Activated CD4-positive, alpha-beta memory T cell treated with anti-CD3 and anti-CD28 coated beads for 36 hours (primary cell): Measurements from ENCODE around the gene SF3A1. TPM values are rescaled to one million over a fixed set of nuclear protein-coding genes. Genes with fewer than 3 reads are reported as not detected.
A peak's percentile ranks its signal among the peaks of the same experiment; 100 is the strongest.

Experiments
- CTCF ChIA-PET: fragments of 350-600 bp; sonication (Branson Sonifier 250); formaldehyde crosslinking; loops from one replicate; lab custom pipeline; 2021; ENCODE audit warnings: antibody characterized with exemption, inconsistent platforms; lab: Charles Lee
- POLR2A ChIA-PET: fragments of 350-600 bp; sonication (Branson Sonifier 250); formaldehyde crosslinking; loops from one replicate; lab custom pipeline; 2021; ENCODE audit warnings: antibody characterized with exemption; lab: Charles Lee
- DNase-seq: peaks from one replicate; pipeline ENCODE4 v3.0.0-alpha.2; 2020
- H3K27ac Mint-ChIP-seq: one replicate; pipeline ENCODE4 v1.8.0; 2021; ENCODE audit warnings: mixed read lengths
- H3K27me3 Mint-ChIP-seq: one replicate; pipeline ENCODE4 v1.8.0; 2021; ENCODE audit warnings: mixed read lengths
- H3K36me3 Mint-ChIP-seq: one replicate; pipeline ENCODE4 v1.8.0; 2021; ENCODE audit warnings: mixed read lengths
- H3K4me1 Mint-ChIP-seq: one replicate; pipeline ENCODE4 v1.8.0; 2021; ENCODE audit warnings: low read depth, mixed read lengths
- H3K4me3 Mint-ChIP-seq: one replicate; pipeline ENCODE4 v1.8.0; 2021; ENCODE audit warnings: mild to moderate bottlenecking, mixed read lengths
- H3K9me3 Mint-ChIP-seq: one replicate; pipeline ENCODE4 v1.8.0; 2021; ENCODE audit warnings: mixed read lengths
- intact Hi-C: fragments of 100-400 bp; cut with micrococcal nuclease; formaldehyde crosslinking; loops from one replicate; pipeline ENCODE4 v1.15.1; 2023
- total RNA-seq, 2 experiments: library from RNA; stranded (reverse); gene quantifications; one replicate each; pipeline ENCODE4 v1.2.3, GENCODE V29; 2021

The SF3A1 gene
- total RNA-seq, 2 experiments from 2014 or later: 255 to 273 TPM

- CTCF ChIA-PET: interaction anchor here (1.1 to 3.9 kb wide), 2 partner anchors 45 to 71 kb away, joined by 4 to 25 read pairs; partner anchors contain the start of gene CASTOR1
- H3K4me1 Mint-ChIP-seq: peaks cover 41% of the 10 kb centered on the region
- intact Hi-C loops: loop anchor here (1.0 kb wide), 1 partner anchor 23 kb away; no protein-coding TSS in a partner anchor
- H3K9me3 Mint-ChIP-seq: no peaks in the 10 kb centered on the region
- POLR2A ChIA-PET: interaction anchor here (1.8 kb wide), 1 partner anchor 23 kb away, joined by 8 read pairs; the partner anchor contains the start of genes CCDC157 and SF3A1
- H3K4me3 Mint-ChIP-seq: no peak overlapping the region
- DNase-seq: peak; percentile 74
- H3K27me3 Mint-ChIP-seq: no peaks in the 10 kb centered on the region
- peaks cover 71% of the 10 kb centered on the region for H3K36me3 Mint-ChIP-seq
- peak overlapping the region; percentile 83 for H3K27ac Mint-ChIP-seq
Measured at GRCh38 chr22:30333707-30334087, 23.0 kb downstream of the SF3A1 start.

GRCh38 chr22:30332994-30333706, 23.5 kb downstream of the SF3A1 start:
- Mint-ChIP-seq H3K27ac (peak overlapping the region; percentile 83), H3K9me3 (no peaks in the 10 kb centered on the region), H3K4me3 (no peak overlapping the region), H3K4me1 (peaks cover 41% of the 10 kb centered on the region), H3K36me3 (peaks cover 67% of the 10 kb centered on the region), H3K27me3 (no peaks in the 10 kb centered on the region)
- POLR2A ChIA-PET: interaction anchor here (1.8 kb wide), 1 partner anchor 23 kb away, joined by 8 read pairs; the partner anchor contains the start of genes CCDC157 and SF3A1
- CTCF ChIA-PET: interaction anchor here (1.1 to 3.9 kb wide), 2 partner anchors 45 to 70 kb away, joined by 4 to 25 read pairs; partner anchors contain the start of gene CASTOR1
- DNase-seq: no peak
- intact Hi-C loops: loop anchor here (1.0 kb wide), 1 partner anchor 23 kb away; no protein-coding TSS in a partner anchor

GRCh38 chr22:30332551-30332950, 24.1 kb downstream of the SF3A1 start:
- POLR2A ChIA-PET: interaction anchor here (1.8 kb wide), 1 partner anchor 24 kb away, joined by 8 read pairs; the partner anchor contains the start of genes CCDC157 and SF3A1
- intact Hi-C loops: no loop called here
- Mint-ChIP-seq H3K4me1 (peaks cover 46% of the 10 kb centered on the region), H3K36me3 (peaks cover 61% of the 10 kb centered on the region), H3K27me3 (no peaks in the 10 kb centered on the region), H3K9me3 (no peaks in the 10 kb centered on the region), H3K4me3 (no peak overlapping the region), H3K27ac (peak overlapping the region; percentile 83)
- no peak for DNase-seq
- CTCF ChIA-PET: interaction anchor here (1.1 to 3.9 kb wide), 2 partner anchors 44 to 69 kb away, joined by 4 to 25 read pairs; partner anchors contain the start of gene CASTOR1

GRCh38 chr22:30328466-30329049, 28.1 kb downstream of the SF3A1 start:
- Mint-ChIP-seq H3K27ac (peak overlapping the region; percentile 38), H3K4me1 (peaks cover 49% of the 10 kb centered on the region), H3K27me3 (no peaks in the 10 kb centered on the region), H3K9me3 (no peaks in the 10 kb centered on the region), H3K4me3 (no peak overlapping the region), H3K36me3 (peaks cover 26% of the 10 kb centered on the region)
- ChIA-PET CTCF (interaction anchor here (1.3 to 11.4 kb wide), 2 partner anchors 13 to 40 kb away, joined by 3 to 117 read pairs; partner anchors contain the start of gene CASTOR1), POLR2A (interaction anchor here (0.8 to 2.6 kb wide), 4 partner anchors 7 to 28 kb away, joined by 4 to 8 read pairs (median 6); partner anchors contain the start of genes CCDC157 and SF3A1)
- intact Hi-C loops: no loop called here
- no peak for DNase-seq

- Mint-ChIP-seq H3K27me3 (no peaks in the 10 kb centered on the region), H3K27ac (no peak overlapping the region), H3K9me3 (no peaks in the 10 kb centered on the region), H3K4me3 (peak overlapping the region; percentile 73), H3K36me3 (peaks cover 21% of the 10 kb centered on the region), H3K4me1 (peaks cover 48% of the 10 kb centered on the region)
- DNase-seq: no peak
- CTCF ChIA-PET: interaction anchor here (1.3 to 11.4 kb wide), 2 partner anchors 13 to 39 kb away, joined by 3 to 117 read pairs; partner anchors contain the start of gene CASTOR1
- intact Hi-C loops: loop anchor here (1.0 to 2.0 kb wide), 3 partner anchors 21 to 40 kb away; partner anchors contain the start of genes CCDC157 and SF3A1
- POLR2A ChIA-PET: interaction anchor here (0.8 to 2.6 kb wide), 5 partner anchors 8 to 37 kb away, joined by 3 to 8 read pairs (median 6); partner anchors contain the start of genes CCDC157 and SF3A1
Measured at GRCh38 chr22:30327864-30328345, 28.8 kb downstream of the SF3A1 start.

GRCh38 chr22:30326706-30327362, 29.9 kb downstream of the SF3A1 start, which contains the start of gene TBC1D10A:
Gene TBC1D10A, minus strand, starts transcription at chr22:30326941. Its CDS starts 60 bp downstream, at chr22:30326881.
- H3K4me3 Mint-ChIP-seq: peak within 1 kb of the TSS; percentile 83
- no peaks in the 10 kb centered on the region for H3K9me3 Mint-ChIP-seq
- intact Hi-C loops: loop anchor here (1.0 to 2.0 kb wide), 3 partner anchors 20 to 39 kb away; partner anchors contain the start of genes CCDC157 and SF3A1
- ChIA-PET POLR2A (interaction anchor here (0.7 to 2.9 kb wide), 8 partner anchors 9 to 38 kb away, joined by 3 to 14 read pairs (median 7); partner anchors contain the start of genes CASTOR1, CCDC157 and SF3A1), CTCF (interaction anchor here (0.7 to 11.4 kb wide), 4 partner anchors 20 to 59 kb away, joined by 3 to 117 read pairs (median 5); partner anchors contain the start of genes CASTOR1, CCDC157 and SF3A1)
- peaks cover 12% of the 10 kb centered on the region for H3K36me3 Mint-ChIP-seq
- H3K27me3 Mint-ChIP-seq: no peaks in the 10 kb centered on the region
- peak; percentile 96 for DNase-seq
- peak within 1 kb of the TSS; percentile 81 for H3K27ac Mint-ChIP-seq
- H3K4me1 Mint-ChIP-seq: peaks cover 42% of the 10 kb centered on the region

GRCh38 chr22:30326255-30326705, 30.4 kb downstream of the SF3A1 start:
- POLR2A ChIA-PET: interaction anchor here (0.7 to 2.9 kb wide), 7 partner anchors 9 to 38 kb away, joined by 3 to 14 read pairs (median 8); partner anchors contain the start of genes CASTOR1, CCDC157 and SF3A1
- CTCF ChIA-PET: interaction anchor here (0.6 to 11.4 kb wide), 7 partner anchors 10 to 238 kb away, joined by 3 to 117 read pairs (median 4); partner anchors contain the start of genes CASTOR1, CCDC157, RNF215 and SF3A1
- Mint-ChIP-seq H3K4me1 (peaks cover 47% of the 10 kb centered on the region), H3K36me3 (peaks cover 11% of the 10 kb centered on the region), H3K4me3 (peak overlapping the region; percentile 83), H3K9me3 (no peaks in the 10 kb centered on the region), H3K27ac (peak overlapping the region; percentile 78), H3K27me3 (no peaks in the 10 kb centered on the region)
- intact Hi-C loops: loop anchor here (2.0 kb wide), 2 partner anchors 19 to 31 kb away; partner anchors contain the start of genes CCDC157 and SF3A1
- peak; percentile 35 for DNase-seq

GRCh38 chr22:30325724-30326254, 30.9 kb downstream of the SF3A1 start:
- intact Hi-C loops: loop anchor here (2.0 kb wide), 2 partner anchors 19 to 31 kb away; partner anchors contain the start of genes CCDC157 and SF3A1
- peaks cover 51% of the 10 kb centered on the region for H3K4me1 Mint-ChIP-seq
- H3K27me3 Mint-ChIP-seq: no peaks in the 10 kb centered on the region
- no peak for DNase-seq
- H3K36me3 Mint-ChIP-seq: peaks cover 10% of the 10 kb centered on the region
- POLR2A ChIA-PET: interaction anchor here (1.0 to 2.9 kb wide), 4 partner anchors 10 to 37 kb away, joined by 3 to 14 read pairs (median 10); partner anchors contain the start of genes CASTOR1, CCDC157 and SF3A1
- peak overlapping the region; percentile 83 for H3K4me3 Mint-ChIP-seq
- no peaks in the 10 kb centered on the region for H3K9me3 Mint-ChIP-seq
- CTCF ChIA-PET: interaction anchor here (0.6 to 11.4 kb wide), 7 partner anchors 10 to 238 kb away, joined by 3 to 117 read pairs (median 6); partner anchors contain the start of genes CASTOR1 and RNF215
- peak overlapping the region; percentile 78 for H3K27ac Mint-ChIP-seq

GRCh38 chr22:30325065-30325720, 31.5 kb downstream of the SF3A1 start:
- Mint-ChIP-seq H3K4me3 (peak overlapping the region; percentile 83), H3K27me3 (no peaks in the 10 kb centered on the region), H3K27ac (peak overlapping the region; percentile 78), H3K36me3 (peaks cover 8% of the 10 kb centered on the region), H3K4me1 (peaks cover 57% of the 10 kb centered on the region), H3K9me3 (no peaks in the 10 kb centered on the region)
- ChIA-PET CTCF (interaction anchor here (0.6 to 11.4 kb wide), 6 partner anchors 9 to 62 kb away, joined by 3 to 117 read pairs (median 6); partner anchors contain the start of genes CASTOR1 and RNF215), POLR2A (interaction anchor here (1.0 to 2.9 kb wide), 4 partner anchors 10 to 37 kb away, joined by 3 to 14 read pairs (median 8); partner anchors contain the start of genes CASTOR1, CCDC157 and SF3A1)
- intact Hi-C loops: no loop called here
- DNase-seq: no peak
